ENCODE measurements around the gene SLC24A3.

GRCh38 chr20:19672498-19672897 is 460.1 kb downstream of the SLC24A3 start:
- TF ChIP-seq PPARA (CRISPR knock-in tag; IDR thresholded peaks at IDR 0.05; ENCODE audit: borderline replicate concordance) = no peak
- TF ChIP-seq ZNF8 (CRISPR knock-in tag; IDR thresholded peaks at IDR 0.05) = no peak
- no peak for TF ChIP-seq ZFP30 (CRISPR knock-in tag; IDR thresholded peaks at IDR 0.05)
- no peak for TF ChIP-seq TSHZ2 (CRISPR knock-in tag; IDR thresholded peaks at IDR 0.05)
- TF ChIP-seq POU6F1 (CRISPR knock-in tag; IDR thresholded peaks at IDR 0.05; ENCODE audit: borderline replicate concordance, low read depth) = no peak
- no peak for TF ChIP-seq PATZ1 (CRISPR knock-in tag; IDR thresholded peaks at IDR 0.05; ENCODE audit: borderline replicate concordance)
- no peak for TF ChIP-seq CREB5 (CRISPR knock-in tag; IDR thresholded peaks at IDR 0.05; ENCODE audit: low read depth)
- no peak for TF ChIP-seq ARNTL (CRISPR knock-in tag; IDR thresholded peaks at IDR 0.05; ENCODE audit: borderline replicate concordance, low read depth)
- no peak for TF ChIP-seq CSDC2 (CRISPR knock-in tag; IDR thresholded peaks at IDR 0.05)
- no peak for TF ChIP-seq ISL1 (CRISPR knock-in tag; IDR thresholded peaks at IDR 0.05)
- TF ChIP-seq ZC3H10 (CRISPR knock-in tag; IDR thresholded peaks at IDR 0.05) = no peak
